NK-92 (cell line): ENCODE results near the gene WASHC3.

Experiments used
- DNase-seq: peaks from one replicate; lab custom pipeline; 2025; ENCODE audit not compliant: unreplicated experiment; lab: John Stamatoyannopoulos, UW

The WASHC3 gene

DNA sequence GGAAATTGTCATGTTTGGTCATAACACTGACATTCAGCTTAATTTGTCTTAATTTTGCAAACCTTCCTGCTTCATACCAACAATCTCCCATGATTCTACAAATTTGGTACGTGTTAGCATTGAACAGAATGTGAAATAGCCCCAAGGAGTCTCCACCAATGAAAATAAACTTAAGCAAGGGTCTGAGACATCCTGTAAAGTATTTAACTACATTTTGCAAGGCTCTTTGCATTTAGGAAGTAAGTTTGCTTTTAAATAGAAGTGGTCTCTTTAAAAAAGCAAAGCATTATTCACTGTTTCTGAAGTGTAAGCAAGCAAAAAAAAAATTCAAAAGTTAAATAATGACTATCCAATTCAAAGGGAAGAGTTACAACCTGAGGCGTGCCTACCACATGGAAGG, 79.9 kb downstream of the WASHC3 start:
- DNase-seq, result no peak

DNA sequence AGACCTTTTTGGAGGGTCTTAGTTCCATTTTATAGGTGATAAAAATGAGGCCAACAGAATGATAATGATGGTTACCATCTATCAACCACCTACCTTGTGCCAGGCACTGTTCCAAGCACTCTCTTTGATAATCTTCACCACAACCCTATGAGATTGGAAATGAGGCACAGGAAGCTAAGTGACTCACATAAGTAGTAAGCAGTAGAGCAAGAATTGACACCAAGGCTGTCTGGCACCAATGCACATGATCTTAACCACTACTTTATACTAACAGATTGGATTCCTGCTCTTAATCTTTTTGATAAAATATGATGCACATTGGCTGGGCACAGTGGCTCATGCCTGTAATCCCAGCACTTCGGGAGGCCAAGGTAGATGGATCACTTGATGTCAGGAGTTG, 93.0 kb downstream of the WASHC3 start:
- DNase-seq, result no peak

DNA sequence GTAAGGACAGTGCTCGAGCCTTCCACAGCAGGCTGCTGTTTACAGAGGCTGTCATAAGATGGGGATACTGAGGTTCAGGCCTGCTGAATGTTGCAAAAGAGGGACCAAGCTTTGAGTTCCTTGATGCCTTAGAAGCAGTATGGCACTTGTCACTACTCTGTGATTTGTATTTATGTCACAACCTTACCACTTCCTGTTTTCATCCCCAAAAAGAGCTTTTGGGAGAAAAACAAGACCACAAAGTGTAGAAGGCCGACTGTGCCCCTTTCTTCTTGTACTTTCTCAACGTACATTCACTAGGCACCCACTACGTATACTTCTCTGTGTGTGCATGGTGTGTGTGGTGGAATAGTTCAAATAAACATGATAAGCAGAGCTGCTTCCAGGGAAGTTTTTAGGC, 94.3 kb downstream of the WASHC3 start:
- no peak for DNase-seq

DNA sequence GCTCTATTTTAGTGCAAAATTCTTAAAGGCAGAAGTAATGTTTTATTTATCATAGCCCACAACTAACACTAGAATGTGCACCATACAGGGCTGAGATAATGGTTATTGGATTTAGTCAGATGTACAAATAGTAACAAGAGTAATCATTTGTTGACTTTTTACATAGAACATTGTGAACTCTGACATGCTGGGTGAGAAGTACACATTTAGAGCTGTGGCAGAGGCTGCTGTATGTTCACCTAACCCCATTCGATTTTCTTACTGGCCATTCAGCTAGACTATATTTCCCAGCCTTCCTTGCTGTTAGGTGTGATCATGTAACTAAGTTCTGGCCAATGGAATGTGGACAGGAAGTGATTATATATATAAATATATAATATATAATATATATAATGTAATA, 95.3 kb downstream of the WASHC3 start:
- DNase-seq, result no peak

DNA sequence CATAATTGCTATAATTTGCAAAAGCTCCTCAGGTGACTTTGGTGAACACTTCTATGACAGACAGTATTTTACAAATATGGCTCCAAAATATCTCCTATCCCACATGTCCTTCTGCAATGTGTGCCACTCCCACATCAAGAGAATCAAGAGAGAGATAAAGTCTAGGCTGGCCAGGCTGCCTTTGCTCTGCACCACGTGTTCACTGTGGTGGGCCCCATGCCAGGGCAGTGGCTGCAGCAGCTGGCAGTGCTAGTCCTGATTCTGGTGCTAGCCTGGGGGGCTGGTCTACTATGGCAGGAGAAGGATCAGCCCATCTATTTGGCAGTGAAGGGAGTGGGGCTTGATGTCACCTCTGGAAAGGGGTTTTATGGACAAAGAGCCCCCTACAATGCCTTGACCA, 98.1 kb downstream of the WASHC3 start:
- no peak for DNase-seq
